IPS-NIHi7 (cell line): Measurements from ENCODE around the gene C2orf72.
"Not testable (repeated sequence)": the region's sequence is repeated elsewhere in the genome, so short reads cannot be mapped to it uniquely, and the experiment has no call there.

Experiments
- DNase-seq: peaks from one replicate; pipeline ENCODE4 v3.0.0; 2012; ENCODE audit warnings: mixed read lengths; ENCODE audit errors: extremely low spot score

C2orf72 gene

GRCh38 chr2:231013820-231014219 lies 23.5 kb upstream of the C2orf72 start:
- DNase-seq: no peak

GRCh38 chr2:231015478-231015877 lies 21.8 kb upstream of the C2orf72 start:
- DNase-seq: peak; percentile 45

- no peak for DNase-seq
Observed at GRCh38 chr2:231015926-231016325, 21.4 kb upstream of the C2orf72 start.

GRCh38 chr2:231016566-231017230 lies 20.6 kb upstream of the C2orf72 start:
- DNase-seq: no peak

GRCh38 chr2:231017231-231017598 lies 20.1 kb upstream of the C2orf72 start:
- DNase-seq: no peak

GRCh38 chr2:231018184-231018583 lies 19.1 kb upstream of the C2orf72 start:
- no peak for DNase-seq

GRCh38 chr2:231025059-231025458 lies 12.3 kb upstream of the C2orf72 start:
- DNase-seq: not testable (repeated sequence)

- DNase-seq: no peak
Observed at GRCh38 chr2:231028889-231029288, 8.4 kb upstream of the C2orf72 start.

GRCh38 chr2:231029563-231029962 lies 7.8 kb upstream of the C2orf72 start:
- no peak for DNase-seq

- DNase-seq: no peak
Observed at GRCh38 chr2:231030725-231031124, 6.6 kb upstream of the C2orf72 start.

- no peak for DNase-seq
Observed at GRCh38 chr2:231032575-231033140, 4.7 kb upstream of the C2orf72 start.

- no peak for DNase-seq
Observed at GRCh38 chr2:231033147-231034132, 3.9 kb upstream of the C2orf72 start.

- no peak for DNase-seq
Observed at GRCh38 chr2:231034291-231034882, 2.9 kb upstream of the C2orf72 start.

GRCh38 chr2:231036131-231036530 lies 1.2 kb upstream of the C2orf72 start:
- DNase-seq: no peak

GRCh38 chr2:231036578-231037106 lies 681 bp upstream of the C2orf72 start:
- no peak for DNase-seq

GRCh38 chr2:231037731-231038482 lies 584 bp downstream of the C2orf72 start:
- peak; percentile 58 for DNase-seq

GRCh38 chr2:231038483-231039293 lies 1.4 kb downstream of the C2orf72 start:
- no peak for DNase-seq

- no peak for DNase-seq
Observed at GRCh38 chr2:231039294-231039664, 2.0 kb downstream of the C2orf72 start.

- DNase-seq: no peak
Observed at GRCh38 chr2:231039821-231040364, 2.6 kb downstream of the C2orf72 start.

GRCh38 chr2:231041061-231041689 lies 3.9 kb downstream of the C2orf72 start:
- DNase-seq: no peak
